ENCODE data around the gene PKN1. TPM values are rescaled to one million over a fixed set of nuclear protein-coding genes. Genes with fewer than 3 reads are reported as not detected.
"Not testable (repeated sequence)": the region's sequence is repeated elsewhere in the genome, so short reads cannot be mapped to it uniquely, and the experiment has no call there.

Gene PKN1
- total RNA-seq, 6 experiments from 2014 or later, result 19.5 to 49.4 (median 34.1) TPM

- intact Hi-C loops (cut with DNase I), result no loop called here
- whole genome bisulfite sequencing (ENCODE audit: insufficient coverage, low coverage, low lambda C conversion rate, missing lambda C conversion rate), result 78% methylated on average over 12 of the region's 26 CpGs
- no peaks in the 10 kb centered on the region for H3K9me3 ChIP-seq
- ATAC-seq (peak in 1 of 4 donors; percentile 27), DNase-seq (no peak)
- H3K4me3 ChIP-seq, result no peak overlapping the region
- no peaks in the 10 kb centered on the region for H3K27me3 ChIP-seq
- no peak overlapping the region for H3K27ac ChIP-seq
- H3K4me1 ChIP-seq, result peaks cover 0 to 3% (median 0%) of the 10 kb centered on the region in 4 donors
- peaks cover 0 to 26% (median 2%) of the 10 kb centered on the region in 4 donors for H3K36me3 ChIP-seq
- TF ChIP-seq POLR2A (IDR thresholded peaks at IDR 0.05), result no peak
- TF ChIP-seq CTCF (IDR thresholded peaks at IDR 0.05), result no peak
These were observed 30.6 kb upstream of the PKN1 start for GRCh38 chr19:14402332-14403144.

GRCh38 chr19:14403145-14403930 lies 29.8 kb upstream of the PKN1 start:
- not testable (repeated sequence) for H3K4me3 ChIP-seq
- WGBS (ENCODE audit: insufficient coverage, low coverage, low lambda C conversion rate, missing lambda C conversion rate), result 97% methylated on average over 13 of the region's 15 CpGs

GRCh38 chr19:14404312-14404711 lies 28.8 kb upstream of the PKN1 start:
- Histone ChIP-seq H3K4me3 (no peak overlapping the region), H3K36me3 (peaks cover 0 to 44% (median 12%) of the 10 kb centered on the region in 4 donors), H3K27ac (no peak overlapping the region), H3K4me1 (peaks cover 0 to 3% (median 0%) of the 10 kb centered on the region in 4 donors), H3K9me3 (no peaks in the 10 kb centered on the region), H3K27me3 (no peaks in the 10 kb centered on the region)
- ATAC-seq (no peak), DNase-seq (no peak)
- TF ChIP-seq CTCF (IDR thresholded peaks at IDR 0.05), result no peak
- WGBS (ENCODE audit: insufficient coverage, low coverage, low lambda C conversion rate, missing lambda C conversion rate), result 100% methylated on average over 2 of the region's 9 CpGs
- intact Hi-C loops (cut with DNase I), result no loop called here

More at GRCh38 chr19:14403145-14403930, 29.8 kb upstream of the PKN1 start:
- H3K4me1 ChIP-seq; intact Hi-C loops (cut with DNase I); ATAC-seq; DNase-seq; H3K27ac ChIP-seq; H3K9me3 ChIP-seq; H3K27me3 ChIP-seq: not testable (repeated sequence)
- H3K36me3 ChIP-seq, result peaks cover 0 to 34% (median 6%) of the 10 kb centered on the region in 4 donors

- H3K27me3 ChIP-seq, result no peaks in the 10 kb centered on the region
- no peak for TF ChIP-seq POLR2A (IDR thresholded peaks at IDR 0.05)
- TF ChIP-seq CTCF (IDR thresholded peaks at IDR 0.05), result no peak
- peaks cover 0 to 54% (median 21%) of the 10 kb centered on the region in 4 donors for H3K36me3 ChIP-seq
- H3K9me3 ChIP-seq, result no peaks in the 10 kb centered on the region
- ATAC-seq, result no peak
- 90% methylated on average over 2 of the region's 6 CpGs for WGBS (ENCODE audit: insufficient coverage, low coverage, low lambda C conversion rate, missing lambda C conversion rate)
- intact Hi-C loops (cut with DNase I), result no loop called here
- no peak overlapping the region for H3K27ac ChIP-seq
- peaks cover 0 to 3% (median 0%) of the 10 kb centered on the region in 4 donors for H3K4me1 ChIP-seq
- peak overlapping the region in 1 of 3 donors; percentile 45 for H3K4me3 ChIP-seq
- no peak for DNase-seq
These were observed 27.7 kb upstream of the PKN1 start for GRCh38 chr19:14405380-14405757.

Data from right lobe of liver (tissue), 6 donors.